Smooth muscle cell of the umbilical artery (primary cell): ENCODE data around the gene MYL10. TPM values are rescaled to one million over a fixed set of nuclear protein-coding genes. Genes with fewer than 3 reads are reported as not detected.

Source experiments
- total RNA-seq: library from RNA; depleted of rRNA; stranded (reverse); fragments of >200 nt; gene quantifications from 2 replicates; pipeline ENCODE4 v1.2.3, GENCODE V29; 2014

The MYL10 gene
- total RNA-seq, result not detected in 2 replicates

GRCh38 chr7:101629171-101629570 is at the start of gene MYL10:
Gene MYL10, minus strand, starts transcription at chr7:101629296. Its CDS starts 178 bp downstream, at chr7:101629118.

Other genes starting within 250 kb of the MYL10 start
- 134 and 140 TPM in 2 replicates for gene CUX1, start 188.3 kb upstream of the MYL10 start, total RNA-seq